Effector CD8-positive, alpha-beta T cell (primary cell): Measurements from ENCODE around the gene IQGAP2.

Source experiments
- DNase-seq: peaks from one replicate; lab custom pipeline; 2025; lab: John Stamatoyannopoulos, UW

The IQGAP2 gene

GRCh38 chr5:76690704-76691466, 287.8 kb downstream of the IQGAP2 start:
- DNase-seq, result no peak

GRCh38 chr5:76691467-76692273, 288.6 kb downstream of the IQGAP2 start:
- DNase-seq, result no peak

GRCh38 chr5:76692274-76692540, 289.1 kb downstream of the IQGAP2 start:
- DNase-seq, result no peak

- DNase-seq, result no peak
Observed at GRCh38 chr5:76692651-76693050, 289.6 kb downstream of the IQGAP2 start.

GRCh38 chr5:76693141-76693540, 290.1 kb downstream of the IQGAP2 start:
- DNase-seq, result no peak

GRCh38 chr5:76694317-76694716, 291.2 kb downstream of the IQGAP2 start:
- no peak for DNase-seq

GRCh38 chr5:76695346-76695745, 292.3 kb downstream of the IQGAP2 start:
- DNase-seq, result no peak

GRCh38 chr5:76696251-76696650, 293.2 kb downstream of the IQGAP2 start:
- DNase-seq, result no peak

- DNase-seq, result no peak
Observed at GRCh38 chr5:76697670-76698069, 294.6 kb downstream of the IQGAP2 start.

GRCh38 chr5:76700571-76700970, 297.5 kb downstream of the IQGAP2 start:
- DNase-seq, result no peak

- no peak for DNase-seq
Observed at GRCh38 chr5:76701298-76701697, 298.2 kb downstream of the IQGAP2 start.

- no peak for DNase-seq
Observed at GRCh38 chr5:76703707-76704106, 300.6 kb downstream of the IQGAP2 start.

- no peak for DNase-seq
Observed at GRCh38 chr5:76704131-76704663, 301.1 kb downstream of the IQGAP2 start.

- DNase-seq, result no peak
Observed at GRCh38 chr5:76705574-76705973, 302.5 kb downstream of the IQGAP2 start.

- DNase-seq, result no peak
Observed at GRCh38 chr5:76709762-76710161, 306.7 kb downstream of the IQGAP2 start.

GRCh38 chr5:76710991-76711390, 307.9 kb downstream of the IQGAP2 start:
- DNase-seq, result no peak

- no peak for DNase-seq
Observed at GRCh38 chr5:76714751-76715485, 311.8 kb downstream of the IQGAP2 start.

- no peak for DNase-seq
Observed at GRCh38 chr5:76715486-76715735, 312.3 kb downstream of the IQGAP2 start.

GRCh38 chr5:76715736-76716455, 312.8 kb downstream of the IQGAP2 start, which contains the start of gene F2R:
Gene F2R (plus strand): TSS chr5:76716126. CDS start chr5:76716308, 182 bp downstream.
- no peak for DNase-seq

- DNase-seq, result no peak
Observed at GRCh38 chr5:76716456-76717157, 313.5 kb downstream of the IQGAP2 start.
